A549 (cell line): Measurements from ENCODE around the gene PRR5L. TPM values are rescaled to one million over a fixed set of nuclear protein-coding genes. Genes with fewer than 3 reads are reported as not detected.

Experiments
- ATAC-seq, 2 experiments: fragments of 200-7000 bp in 1 of 2; fragments of >200 bp in 1 of 2; cut with Nextera tagmentation in 1 of 2; cut with Tn5 transposase in 1 of 2; 3 replicates each; pipeline versions ENCODE4 v1.8.0 to v1.9.1; 2018 to 2020; ENCODE audit warnings: mild to moderate bottlenecking in 1 of 2, moderate library complexity in 1 of 2
- CTCF ChIA-PET: fragments of 300-600 bp; sonication (Branson Sonifier 250); formaldehyde crosslinking; extraction: SDS; loops from one replicate; lab custom pipeline; 2021; ENCODE audit warnings: antibody characterized with exemption, inconsistent platforms; lab: Yijun Ruan, JAX
- POLR2A ChIA-PET: fragments of 350-600 bp; formaldehyde crosslinking; extraction: SDS; loops from one replicate; lab custom pipeline; 2021; ENCODE audit warnings: antibody characterized with exemption, inconsistent platforms; lab: Yijun Ruan, JAX
- DNase-seq, 2 experiments: peaks; one replicate each; pipeline versions ENCODE4 v3.0.0 to v3.0.0-alpha.2; 2011 to 2016; ENCODE audit warnings: low read depth in 1 of 2, low spot score in 1 of 2
- FAIRE-seq: peaks from 2 replicates; lab custom pipeline; 2011; peaks lifted over from hg19 to GRCh38; lab: Jason Lieb, UNC
- H3K27ac ChIP-seq, 2 experiments: fragments of >200 bp; sonication (Bioruptor Twin); formaldehyde crosslinking; 3 replicates each; pipeline ENCODE4 v1.5.1; 2016 to 2017
- H3K4me1 ChIP-seq: fragments of >200 bp; sonication (Bioruptor Twin); formaldehyde crosslinking; 3 replicates; pipeline ENCODE4 v1.6.1; 2016
- H3K4me2 ChIP-seq: fragments of >200 bp; sonication (Bioruptor Twin); formaldehyde crosslinking; 3 replicates; pipeline ENCODE4 v1.6.1; 2016
- H3K4me3 ChIP-seq: fragments of >200 bp; sonication (Bioruptor Twin); formaldehyde crosslinking; 3 replicates; pipeline ENCODE4 v1.5.1; 2016
- H3K9me3 ChIP-seq: fragments of >200 bp; sonication (Bioruptor Twin); formaldehyde crosslinking; 3 replicates; pipeline ENCODE4 v1.6.1; 2016
- BHLHE40 ChIP-seq: IDR thresholded peaks from 2 replicates; pipeline ENCODE4 v1.6.1; 2012; ENCODE audit warnings: low read depth, low read length, inconsistent platforms
- CBX2 ChIP-seq: fragments of 200-600 bp; sonication (generic); IDR thresholded peaks from 2 replicates; pipeline ENCODE4 v1.6.1; 2016; ENCODE audit warnings: low read depth, mild to moderate bottlenecking, borderline replicate concordance
- CEBPB ChIP-seq, 2 experiments: fragments of >200 bp in 1 of 2; sonication (Bioruptor Twin) in 1 of 2; formaldehyde crosslinking in 1 of 2; IDR thresholded peaks; 2 replicates each; pipeline ENCODE4 v1.6.1; 2012 to 2016
- CHD2 ChIP-seq: fragments of 150-350 bp; IDR thresholded peaks from 2 replicates; pipeline ENCODE4 v1.6.1; 2014; ENCODE audit warnings: low read length; ENCODE audit not compliant: partially characterized antibody
- ELK1 ChIP-seq: fragments of 150-350 bp; IDR thresholded peaks from 2 replicates; pipeline ENCODE4 v1.6.1; 2014; ENCODE audit warnings: low read depth, mild to moderate bottlenecking, low read length
- EP300 ChIP-seq, 2 experiments: fragments of >200 bp; sonication (Bioruptor Twin); formaldehyde crosslinking; IDR thresholded peaks; 2 replicates in 1 of 2; 3 replicates in 1 of 2; pipeline ENCODE4 v1.6.1; 2016 to 2017
- ESRRA ChIP-seq: fragments of 150-350 bp; IDR thresholded peaks from 2 replicates; pipeline ENCODE4 v1.6.1; 2014; ENCODE audit warnings: mild to moderate bottlenecking, low read length, borderline replicate concordance
- FOSB ChIP-seq: fragments of 250-450 bp; sonication (Bioruptor Pico); IDR thresholded peaks from 2 replicates; pipeline ENCODE4 v1.5.0; 2020; ENCODE audit warnings: mild to moderate bottlenecking, moderate library complexity
- HEYL ChIP-seq: fragments of 250-450 bp; sonication (Bioruptor Pico); IDR thresholded peaks from 2 replicates; pipeline ENCODE4 v1.8.0; 2021; ENCODE audit warnings: mild to moderate bottlenecking, moderate library complexity
- HOXA7 ChIP-seq: fragments of 250-450 bp; sonication (Bioruptor Pico); IDR thresholded peaks from 2 replicates; pipeline ENCODE4 v1.5.0; 2020; ENCODE audit warnings: mild to moderate bottlenecking, moderate library complexity
- HOXB5 ChIP-seq: fragments of 250-450 bp; sonication (Bioruptor Pico); IDR thresholded peaks from 2 replicates; pipeline ENCODE4 v1.5.0; 2020; ENCODE audit warnings: mild to moderate bottlenecking, moderate library complexity
- JUN ChIP-seq, 2 experiments: fragments of >200 bp; sonication (Bioruptor Twin); formaldehyde crosslinking; IDR thresholded peaks; 2 replicates in 1 of 2; 3 replicates in 1 of 2; pipeline ENCODE4 v1.6.1; 2016 to 2017
- JUNB ChIP-seq: fragments of >200 bp; sonication (Bioruptor Twin); formaldehyde crosslinking; IDR thresholded peaks from 2 replicates; pipeline ENCODE4 v1.6.1; 2016
- MAFK ChIP-seq: fragments of 450-650 bp; IDR thresholded peaks from 2 replicates; pipeline ENCODE4 v1.6.1; 2014; ENCODE audit not compliant: partially characterized antibody
- MYC ChIP-seq: IDR thresholded peaks from 2 replicates; pipeline ENCODE4 v1.6.1; 2012; ENCODE audit warnings: mild to moderate bottlenecking, inconsistent platforms, low read length, improper control_type of control experiment, borderline replicate concordance
- NR3C1 ChIP-seq: fragments of >200 bp; sonication (Bioruptor Twin); formaldehyde crosslinking; IDR thresholded peaks from 3 replicates; pipeline ENCODE4 v1.6.1; 2017
- POLR2A ChIP-seq: IDR thresholded peaks from 2 replicates; pipeline ENCODE4 v1.6.1; 2012; ENCODE audit warnings: mild to moderate bottlenecking, low read length
- RAD21 ChIP-seq, 2 experiments: fragments of >200 bp in 1 of 2; sonication (Bioruptor Twin) in 1 of 2; formaldehyde crosslinking in 1 of 2; IDR thresholded peaks in 1 of 2; conservative IDR thresholded peaks in 1 of 2; 2 replicates in 1 of 2; 3 replicates in 1 of 2; pipeline ENCODE4 v1.6.1; 2012 to 2018; ENCODE audit warnings: inconsistent platforms in 1 of 2
- RARB ChIP-seq: fragments of 250-450 bp; sonication (Bioruptor Pico); IDR thresholded peaks from 2 replicates; pipeline ENCODE4 v1.8.0; 2021; ENCODE audit warnings: mild to moderate bottlenecking, moderate library complexity
- RCOR1 ChIP-seq: fragments of 150-350 bp; IDR thresholded peaks from 2 replicates; pipeline ENCODE4 v1.6.1; 2014; ENCODE audit warnings: antibody characterized with exemption, low read length, low read depth
- REST ChIP-seq: fragments of 200-600 bp; sonication (generic); IDR thresholded peaks from 2 replicates; pipeline ENCODE4 v1.6.1; 2016; ENCODE audit warnings: antibody characterized with exemption, mild to moderate bottlenecking, moderate library complexity
- SREBF2 ChIP-seq: fragments of 450-650 bp; IDR thresholded peaks from 2 replicates; pipeline ENCODE4 v1.6.1; 2014; ENCODE audit warnings: mild to moderate bottlenecking, moderate library complexity
- TFCP2L1 ChIP-seq: fragments of 250-450 bp; sonication (Bioruptor Pico); IDR thresholded peaks from 2 replicates; pipeline ENCODE4 v1.5.0; 2021; ENCODE audit warnings: mild to moderate bottlenecking
- ZSCAN20 ChIP-seq: fragments of 250-450 bp; sonication (Bioruptor Pico); IDR thresholded peaks from 2 replicates; pipeline ENCODE4 v1.8.0; 2022; ENCODE audit warnings: mild to moderate bottlenecking, moderate library complexity
- WGBS: methylation state at CpG from one replicate; pipeline ENCODE4 v1.1.6; 2017; ENCODE audit errors: missing lambda C conversion rate; 5-methylcytosine and 5-hydroxymethylcytosine counted together
- polyA plus RNA-seq, 4 experiments: library from polyadenylated mRNA; depleted of rRNA in 3 of 4; stranded (reverse); fragments of >200 nt; fragmentation: RNase III in 1 of 4; extraction: RNeasy Plus Mini Kit Qiagen cat#74134 plus additional on column Dnase treatment in 1 of 4; gene quantifications; 2 replicates in 3 of 4; 3 replicates in 1 of 4; pipeline ENCODE4 v1.2.3, GENCODE V29; 2011 to 2017

PRR5L gene
- polyA plus RNA-seq, 2 of the 4 experiments (the other 2 are of a cell fraction) = 6.9 to 12.1 TPM

- no peak for DNase-seq
- WGBS = 54% methylated on average over 4 of the region's 4 CpGs
- no peak for TF ChIP-seq JUN (IDR thresholded peaks at IDR 0.05)
- no peak for TF ChIP-seq HOXB5 (CRISPR knock-in tag)
- no peak for TF ChIP-seq CEBPB (IDR thresholded peaks at IDR 0.05)
- TF ChIP-seq MAFK = no peak
- TF ChIP-seq BHLHE40 = no peak
- no peak for TF ChIP-seq CBX2
- no peak for TF ChIP-seq HOXA7 (CRISPR knock-in tag)
- no peak for TF ChIP-seq MYC
- no peak for TF ChIP-seq ELK1
- TF ChIP-seq RCOR1 = no peak
- TF ChIP-seq CHD2 = no peak
- no peak for TF ChIP-seq FOSB
- TF ChIP-seq HEYL = no peak
- no peak for FAIRE-seq
- POLR2A ChIA-PET = no interaction called here
- CTCF ChIA-PET = interaction anchor here (2.0 to 3.6 kb wide), 2 partner anchors 67 to 169 kb away, joined by 7 to 8 read pairs; no protein-coding TSS in a partner anchor
- Histone ChIP-seq H3K27ac (peak overlapping the region; percentile 9 to 62; a peak in 2 of 6 replicates), H3K4me3 (no peak overlapping the region), H3K4me2 (no peak overlapping the region), H3K4me1 (peaks cover 42% of the 10 kb centered on the region), H3K9me3 (no peaks in the 10 kb centered on the region)
- 0 out of 6 replicates have a peak, but pooled peaks of 1 of the 2 experiments have one; percentile 45 for ATAC-seq
These were observed 13.7 kb downstream of the PRR5L start for GRCh38 chr11:36309779-36310178.

GRCh38 chr11:36311926-36312595, 16.0 kb downstream of the PRR5L start:
- CTCF ChIA-PET = interaction anchor here (3.6 kb wide), 1 partner anchor 64 kb away, joined by 8 read pairs; no protein-coding TSS in a partner anchor
- H3K4me3 ChIP-seq = no peak overlapping the region
- peak overlapping the region; percentile 61 for H3K4me2 ChIP-seq
- DNase-seq (no peak), ATAC-seq (peak; percentile 54 to 57), FAIRE-seq (no peak)
- POLR2A ChIA-PET = no interaction called here
- peak overlapping the region; percentile 31 to 67; a peak in 5 of 6 replicates for H3K27ac ChIP-seq
- WGBS = 63% methylated on average over 4 of the region's 4 CpGs
- no peak for TF ChIP-seq RAD21 (conservative IDR thresholded peaks at IDR 0.05 in 1 of 2, IDR thresholded peaks at IDR 0.05 in 1 of 2)
- TF ChIP-seq REST = no peak
- TF ChIP-seq POLR2A = no peak
- TF ChIP-seq TFCP2L1 (CRISPR knock-in tag) = no peak
- no peak for TF ChIP-seq SREBF2
- TF ChIP-seq ZSCAN20 (CRISPR knock-in tag) = no peak
- no peak for TF ChIP-seq JUNB
- no peak for TF ChIP-seq CHD2
- TF ChIP-seq NR3C1 = no peak
- TF ChIP-seq MYC = no peak
- TF ChIP-seq EP300 (IDR thresholded peaks at IDR 0.05) = no peak
- no peak for TF ChIP-seq RARB (CRISPR knock-in tag)
- no peak for TF ChIP-seq ESRRA
- TF ChIP-seq HEYL = no peak
- TF ChIP-seq CBX2 = no peak
- H3K4me1 ChIP-seq = peaks cover 42% of the 10 kb centered on the region
- H3K9me3 ChIP-seq = no peaks in the 10 kb centered on the region
